Measurements from ENCODE around the gene ZFC3H1. TPM values are rescaled to one million over a fixed set of nuclear protein-coding genes. Genes with fewer than 3 reads are reported as not detected.

ZFC3H1 gene
- total RNA-seq, 1 experiment from 2014 or later: 37.1 TPM

- no peak overlapping the region for H3K4me3 ChIP-seq (replicated peaks in 1 of 2; ENCODE audit: low read depth in 1 of 2, low read length in 2 of 2)
- H3K4me1 ChIP-seq (ENCODE audit: control insufficient read depth in 1 of 2, insufficient read depth in 2 of 2, low read length in 2 of 2): no peaks in the 10 kb centered on the region
- DNase-seq (ENCODE audit: low read depth, low spot score): no peak
- RAD21 ChIA-PET (ENCODE audit: low non-redundant PET in 1 of 2, low total read pairs in 2 of 2, uncharacterized antibody in 2 of 2, unreplicated experiment in 2 of 2): no interaction called here
- H3K27me3 ChIP-seq (ENCODE audit: insufficient read depth, low read length): no peaks in the 10 kb centered on the region
- no peak overlapping the region for H3K4me2 ChIP-seq (ENCODE audit: low read length)
- peaks cover 92% of the 10 kb centered on the region for H3K79me2 ChIP-seq (ENCODE audit: insufficient read depth, low read length)
- H3K27ac ChIP-seq (ENCODE audit: low read depth, low read length): no peak overlapping the region
- no peak for TF ChIP-seq RAD21 (IDR thresholded peaks at IDR 0.05; ENCODE audit: low read depth)
- TF ChIP-seq REST (IDR thresholded peaks at IDR 0.05; ENCODE audit: low read depth): no peak
- TF ChIP-seq FOSL1 (IDR thresholded peaks at IDR 0.05; ENCODE audit: low read depth): no peak
- no peak for TF ChIP-seq SP1 (IDR thresholded peaks at IDR 0.05; ENCODE audit: low read depth)
- TF ChIP-seq, protein P1, sequence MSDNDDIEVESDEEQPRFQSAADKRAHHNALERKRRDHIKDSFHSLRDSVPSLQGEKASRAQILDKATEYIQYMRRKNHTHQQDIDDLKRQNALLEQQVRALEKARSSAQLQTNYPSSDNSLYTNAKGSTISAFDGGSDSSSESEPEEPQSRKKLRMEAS (IDR thresholded peaks at IDR 0.05): no peak
- no peak for TF ChIP-seq EGR1 (IDR thresholded peaks at IDR 0.05; ENCODE audit: low read depth)
- no peak for TF ChIP-seq TCF7L2 (IDR thresholded peaks at IDR 0.05; ENCODE audit: borderline replicate concordance, extremely low read depth, insufficient read depth, insufficient read length)
- H3K9me2 ChIP-seq (ENCODE audit: insufficient read depth): no peaks in the 10 kb centered on the region
- peaks cover 28 to 34% of the 10 kb centered on the region in 2 experiments for H3K36me3 ChIP-seq (ENCODE audit: control insufficient read depth in 1 of 2, insufficient read depth in 2 of 2, low read length in 2 of 2)
- no peak overlapping the region for H3K9ac ChIP-seq (ENCODE audit: low read length)
- H3K9me3 ChIP-seq (ENCODE audit: control insufficient read depth in 1 of 2, insufficient read depth in 1 of 2, low read depth in 1 of 2, low read length in 2 of 2): no peaks in the 10 kb centered on the region
- CTCF ChIA-PET: interaction anchor here (2.9 kb wide), 1 partner anchor 12 kb away, joined by 16 read pairs; no protein-coding TSS in a partner anchor
- intact Hi-C loops (cut with micrococcal nuclease): no loop called here
- ATAC-seq: no peak
- POLR2A ChIA-PET: interaction anchor here (1.0 kb wide), 1 partner anchor 15 kb away, joined by 3 read pairs; the partner anchor contains the start of genes THAP2 and ZFC3H1
- H4K20me1 ChIP-seq (ENCODE audit: insufficient read depth): peaks cover 6% of the 10 kb centered on the region; the same call in 1 of the 2 replicates
- no peak overlapping the region for H2AFZ ChIP-seq (ENCODE audit: low read depth, low read length, poor library complexity, severe bottlenecking)
- no TSS peak for BruUV-seq (replicated peaks)
Observed at GRCh38 chr12:71648537-71648936, 15.1 kb downstream of the ZFC3H1 start.

Measured in HCT116 (cell line).